Endothelial cell (in vitro differentiated cells): ENCODE measurements around the gene TMEM184C. TPM values are rescaled to one million over a fixed set of nuclear protein-coding genes. Genes with fewer than 3 reads are reported as not detected.

Source experiments
- DNase-seq: peaks from one replicate; pipeline ENCODE4 v3.0.0; 2021; ENCODE audit warnings: low spot score
- H3K27ac Mint-ChIP-seq: one replicate; pipeline ENCODE4 v1.8.0; 2021; ENCODE audit warnings: mixed read lengths, inconsistent platforms; ENCODE audit not compliant: unreplicated experiment
- H3K27me3 Mint-ChIP-seq: one replicate; pipeline ENCODE4 v1.8.0; 2021; ENCODE audit warnings: mild to moderate bottlenecking, moderate library complexity, mixed read lengths, inconsistent platforms; ENCODE audit not compliant: unreplicated experiment
- H3K36me3 Mint-ChIP-seq: one replicate; pipeline ENCODE4 v1.8.0; 2021; ENCODE audit warnings: mild to moderate bottlenecking, low read depth, mixed read lengths, inconsistent platforms; ENCODE audit not compliant: unreplicated experiment
- H3K4me1 Mint-ChIP-seq: one replicate; pipeline ENCODE4 v1.8.0; 2021; ENCODE audit warnings: mild to moderate bottlenecking, mixed read lengths, inconsistent platforms; ENCODE audit not compliant: unreplicated experiment
- H3K4me3 Mint-ChIP-seq: one replicate; pipeline ENCODE4 v1.8.0; 2021; ENCODE audit warnings: mild to moderate bottlenecking, mixed read lengths, inconsistent platforms; ENCODE audit not compliant: unreplicated experiment
- H3K9me3 Mint-ChIP-seq: one replicate; pipeline ENCODE4 v1.8.0; 2021; ENCODE audit warnings: mixed read lengths, inconsistent platforms; ENCODE audit not compliant: unreplicated experiment
- total RNA-seq: library from RNA; stranded (reverse); fragmentation: NEBNext Ultra II Directional; extraction: Animal tissue kit (Norgen Biotek cat#: 25700); gene quantifications from one replicate; pipeline ENCODE4 v1.2.1, GENCODE V29; 2021; ENCODE audit not compliant: unreplicated experiment
- TF ChIP-seq, protein P1 (sequence below): fragments of 200-600 bp; sonication (generic); IDR thresholded peaks from one replicate; pipeline ENCODE4 v1.5.0; 2021; ENCODE audit warnings: antibody characterized with exemption; ENCODE audit not compliant: unreplicated experiment

Gene TMEM184C
- total RNA-seq, 1 donor from 2014 or later: 26.2 TPM

DNA sequence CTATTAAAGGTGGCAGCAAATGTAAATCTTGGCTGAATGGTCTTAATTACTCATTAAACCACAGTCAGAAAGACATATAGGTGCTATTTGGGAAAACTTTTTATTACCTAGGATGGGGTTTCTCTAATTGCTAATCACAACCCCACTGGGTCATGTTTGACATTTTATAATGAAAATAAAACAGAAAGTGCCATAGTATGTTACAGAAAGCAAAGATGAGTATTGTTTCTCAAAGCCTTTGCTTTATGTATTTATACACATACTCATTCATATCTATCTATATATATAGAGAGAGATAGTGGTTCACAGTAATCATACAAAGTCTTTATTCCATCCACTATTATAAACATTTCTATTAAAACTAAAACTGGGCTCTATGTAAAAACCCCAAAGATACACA is 18.2 kb downstream of the TMEM184C start:
- TF ChIP-seq, protein P1, sequence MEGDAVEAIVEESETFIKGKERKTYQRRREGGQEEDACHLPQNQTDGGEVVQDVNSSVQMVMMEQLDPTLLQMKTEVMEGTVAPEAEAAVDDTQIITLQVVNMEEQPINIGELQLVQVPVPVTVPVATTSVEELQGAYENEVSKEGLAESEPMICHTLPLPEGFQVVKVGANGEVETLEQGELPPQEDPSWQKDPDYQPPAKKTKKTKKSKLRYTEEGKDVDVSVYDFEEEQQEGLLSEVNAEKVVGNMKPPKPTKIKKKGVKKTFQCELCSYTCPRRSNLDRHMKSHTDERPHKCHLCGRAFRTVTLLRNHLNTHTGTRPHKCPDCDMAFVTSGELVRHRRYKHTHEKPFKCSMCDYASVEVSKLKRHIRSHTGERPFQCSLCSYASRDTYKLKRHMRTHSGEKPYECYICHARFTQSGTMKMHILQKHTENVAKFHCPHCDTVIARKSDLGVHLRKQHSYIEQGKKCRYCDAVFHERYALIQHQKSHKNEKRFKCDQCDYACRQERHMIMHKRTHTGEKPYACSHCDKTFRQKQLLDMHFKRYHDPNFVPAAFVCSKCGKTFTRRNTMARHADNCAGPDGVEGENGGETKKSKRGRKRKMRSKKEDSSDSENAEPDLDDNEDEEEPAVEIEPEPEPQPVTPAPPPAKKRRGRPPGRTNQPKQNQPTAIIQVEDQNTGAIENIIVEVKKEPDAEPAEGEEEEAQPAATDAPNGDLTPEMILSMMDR: no peak
- DNase-seq: no peak
- Mint-ChIP-seq H3K27ac (no peak overlapping the region), H3K27me3 (no peaks in the 10 kb centered on the region), H3K4me3 (no peak overlapping the region), H3K9me3 (no peaks in the 10 kb centered on the region), H3K36me3 (peaks cover 4% of the 10 kb centered on the region), H3K4me1 (no peaks in the 10 kb centered on the region)

DNA sequence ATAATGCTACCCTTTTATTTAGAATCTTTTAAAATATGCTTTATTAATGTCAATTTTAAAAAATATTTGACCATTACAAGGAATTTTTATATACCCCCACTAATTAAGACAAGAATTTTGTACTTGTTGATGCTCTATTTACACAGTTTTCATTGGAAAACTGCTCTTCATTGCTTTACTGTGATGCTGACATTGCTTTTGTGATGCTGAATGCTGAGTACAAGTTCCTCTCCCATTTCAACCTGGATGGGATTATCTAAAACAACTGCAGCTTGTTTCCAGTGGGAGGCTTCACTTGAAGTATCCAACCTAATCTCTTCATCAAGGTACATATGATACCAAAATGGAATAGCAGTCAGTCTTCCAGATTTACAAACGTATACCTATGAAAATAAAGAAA is 21.2 kb downstream of the TMEM184C start:
- Mint-ChIP-seq H3K4me3 (no peak overlapping the region), H3K9me3 (no peaks in the 10 kb centered on the region), H3K27ac (no peak overlapping the region), H3K4me1 (no peaks in the 10 kb centered on the region), H3K36me3 (peaks cover 10% of the 10 kb centered on the region), H3K27me3 (no peaks in the 10 kb centered on the region)
- no peak for DNase-seq
- TF ChIP-seq, protein P1: no peak

DNA sequence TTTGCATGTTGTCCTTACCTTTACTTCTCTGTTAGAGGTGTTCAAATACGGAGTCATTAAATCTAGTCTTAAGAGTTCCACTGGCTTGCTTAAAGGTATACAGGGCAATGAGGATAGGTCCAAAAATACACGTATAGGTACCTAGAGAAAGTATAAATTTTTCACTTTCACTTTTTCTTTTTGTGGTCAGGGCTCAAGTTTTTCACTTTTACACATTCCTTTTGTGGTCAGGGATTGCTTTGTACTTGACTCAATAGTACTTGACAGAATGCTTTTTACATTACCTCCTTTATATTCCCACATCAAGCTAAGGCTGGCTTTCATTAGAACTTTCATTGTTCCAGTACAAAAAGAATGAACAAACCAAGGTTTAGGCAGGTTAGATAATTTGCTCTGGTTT is 21.7 kb downstream of the TMEM184C start:
- no peak overlapping the region for H3K27ac Mint-ChIP-seq
- H3K27me3 Mint-ChIP-seq: no peaks in the 10 kb centered on the region
- no peak overlapping the region for H3K4me3 Mint-ChIP-seq
- H3K36me3 Mint-ChIP-seq: peaks cover 10% of the 10 kb centered on the region
- DNase-seq: no peak
- TF ChIP-seq, protein P1: no peak
- H3K4me1 Mint-ChIP-seq: no peaks in the 10 kb centered on the region
- no peaks in the 10 kb centered on the region for H3K9me3 Mint-ChIP-seq

DNA sequence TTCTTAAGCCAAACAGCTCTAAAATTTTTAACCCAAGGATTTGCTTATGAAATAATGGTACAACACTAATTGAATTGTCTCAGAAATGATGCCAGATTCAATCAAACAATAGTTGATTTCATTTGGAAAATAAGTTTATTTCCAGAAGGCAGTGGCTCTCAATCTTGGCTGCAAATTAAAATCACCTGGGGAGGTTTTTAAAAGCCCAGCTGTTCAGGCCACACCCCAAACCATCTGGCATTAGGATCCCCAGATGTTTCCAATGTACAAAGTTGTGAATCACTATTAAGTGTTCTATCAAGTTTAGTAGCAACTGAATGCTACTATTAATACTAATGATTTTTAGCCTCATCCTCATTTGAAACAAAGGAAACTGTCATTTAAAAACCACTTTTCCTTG is 22.2 kb downstream of the TMEM184C start:
- Mint-ChIP-seq H3K36me3 (peaks cover 10% of the 10 kb centered on the region), H3K9me3 (no peaks in the 10 kb centered on the region), H3K27ac (no peak overlapping the region), H3K4me3 (no peak overlapping the region), H3K27me3 (no peaks in the 10 kb centered on the region), H3K4me1 (no peaks in the 10 kb centered on the region)
- DNase-seq: no peak
- TF ChIP-seq, protein P1: no peak

DNA sequence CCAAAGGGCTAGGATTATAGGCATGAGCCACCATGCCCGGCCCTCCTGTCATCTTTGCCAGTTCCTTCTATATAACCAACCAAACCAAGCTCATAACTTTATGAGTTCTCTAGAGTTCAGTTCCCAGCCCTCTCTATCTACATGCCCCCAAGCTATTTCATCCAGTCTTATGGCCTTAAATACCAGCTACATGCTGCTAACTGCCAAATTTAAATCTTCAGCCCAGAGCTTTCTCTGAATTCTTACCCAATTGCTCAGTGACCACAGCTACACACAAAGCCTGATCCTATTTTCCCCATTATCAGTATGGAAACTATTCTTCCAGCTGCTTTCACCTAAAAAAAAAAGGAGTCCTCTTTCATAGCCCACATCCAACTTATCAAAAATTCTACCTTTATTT is 23.1 kb downstream of the TMEM184C start:
- no peak for DNase-seq
- Mint-ChIP-seq H3K4me3 (no peak overlapping the region), H3K4me1 (no peaks in the 10 kb centered on the region), H3K27me3 (no peaks in the 10 kb centered on the region), H3K36me3 (peaks cover 10% of the 10 kb centered on the region), H3K27ac (no peak overlapping the region), H3K9me3 (no peaks in the 10 kb centered on the region)
- TF ChIP-seq, protein P1: no peak
